Dedifferentiated amniotic fluid mesenchymal stem cell (primary cell): ENCODE measurements around the gene FUOM.
"Not testable (repeated sequence)": the region's sequence is repeated elsewhere in the genome, so short reads cannot be mapped to it uniquely, and the experiment has no call there.

Source experiments
- DNase-seq: peaks from one replicate; pipeline ENCODE4 v3.0.0-alpha.2; 2016; ENCODE audit errors: extremely low spot score

FUOM gene

GRCh38 chr10:133332936-133333699, 24.7 kb downstream of the FUOM start:
- no peak for DNase-seq

GRCh38 chr10:133329491-133330202, 28.2 kb downstream of the FUOM start:
- peak; percentile 77 for DNase-seq

- no peak for DNase-seq
Observed at GRCh38 chr10:133328358-133329343, 29.2 kb downstream of the FUOM start.

GRCh38 chr10:133327651-133328357, 30.0 kb downstream of the FUOM start:
- no peak for DNase-seq

- no peak for DNase-seq
Observed at GRCh38 chr10:133326745-133327650, 30.8 kb downstream of the FUOM start.

- DNase-seq: no peak
Observed at GRCh38 chr10:133326223-133326551, 31.6 kb downstream of the FUOM start.

GRCh38 chr10:133325440-133326222, 32.2 kb downstream of the FUOM start:
- no peak for DNase-seq

GRCh38 chr10:133324857-133325260, 33.0 kb downstream of the FUOM start:
- no peak for DNase-seq

GRCh38 chr10:133324198-133324792, 33.5 kb downstream of the FUOM start:
- DNase-seq: no peak

GRCh38 chr10:133322064-133322709, 35.6 kb downstream of the FUOM start:
- DNase-seq: not testable (repeated sequence)

GRCh38 chr10:133320852-133321422, 36.9 kb downstream of the FUOM start:
- not testable (repeated sequence) for DNase-seq

GRCh38 chr10:133318494-133319127, 39.2 kb downstream of the FUOM start:
- DNase-seq: no peak

- no peak for DNase-seq
Observed at GRCh38 chr10:133316732-133317131, 41.1 kb downstream of the FUOM start.

GRCh38 chr10:133316266-133316665, 41.6 kb downstream of the FUOM start:
- no peak for DNase-seq

GRCh38 chr10:133315847-133316246, 42.0 kb downstream of the FUOM start:
- DNase-seq: no peak

GRCh38 chr10:133314911-133315310, 42.9 kb downstream of the FUOM start:
- DNase-seq: no peak

- DNase-seq: no peak
Observed at GRCh38 chr10:133313192-133313591, 44.6 kb downstream of the FUOM start.

- DNase-seq: no peak
Observed at GRCh38 chr10:133312769-133313145, 45.1 kb downstream of the FUOM start.
